Activated gamma-delta T cell treated with Interleukin-2 at 50 U/mL for 16 hours (primary cell): ENCODE measurements around the gene TMEM144.

Experiments
- DNase-seq: peaks from one replicate; pipeline ENCODE4 v3.0.0-alpha.2; 2020

TMEM144 gene

DNA sequence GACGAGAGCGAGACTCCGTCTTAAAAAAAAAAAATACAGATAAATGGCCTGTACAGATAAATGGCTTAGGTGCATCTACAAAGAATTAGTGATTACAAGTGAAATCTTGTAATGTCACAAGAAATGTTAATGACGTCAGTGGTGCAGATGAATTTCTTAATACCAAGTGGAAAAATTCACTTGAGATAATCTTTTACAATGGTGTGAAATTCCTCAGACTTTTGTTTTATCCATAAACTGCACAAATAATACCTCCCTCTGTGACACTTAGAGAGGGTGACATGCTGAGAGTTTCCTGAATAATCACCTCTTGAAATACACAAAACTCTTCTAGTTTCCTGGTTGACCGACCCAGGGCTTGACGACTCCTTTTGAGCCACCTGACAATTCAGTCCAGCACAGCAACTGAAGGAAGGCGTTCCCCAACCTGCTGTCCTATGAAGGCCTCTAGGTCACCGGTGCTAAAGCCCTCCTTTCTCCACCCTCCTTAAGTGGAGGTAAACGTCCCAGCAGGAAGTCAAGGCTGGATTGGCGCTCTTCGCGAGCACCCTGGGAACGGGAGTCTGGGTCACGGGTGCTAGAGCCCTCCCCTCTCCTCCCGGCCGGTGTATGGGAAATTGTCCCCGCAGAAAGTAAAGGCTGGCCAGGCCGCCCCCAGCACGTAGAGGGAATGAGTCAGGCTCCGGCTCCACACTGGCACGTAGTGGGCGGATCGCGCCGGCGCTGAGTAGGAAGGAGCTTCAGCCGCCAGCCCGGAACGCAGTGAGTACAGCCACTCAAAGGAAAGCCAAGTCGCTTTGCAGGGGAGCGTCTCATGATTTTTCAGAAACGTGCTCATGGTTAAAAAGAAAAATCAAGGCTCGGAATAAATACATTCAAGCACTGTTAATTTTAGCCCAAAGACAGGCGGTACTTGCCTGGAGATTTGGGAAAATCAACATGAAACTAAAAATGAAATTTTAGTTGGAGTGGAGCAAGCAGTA is at the start of gene TMEM144:
Gene TMEM144, plus strand, starts transcription at position 662 of the 983 bp plus-strand sequence. CDS start 2,182 bp downstream, outside the sequence.
- DNase-seq: peak; percentile 4

DNA sequence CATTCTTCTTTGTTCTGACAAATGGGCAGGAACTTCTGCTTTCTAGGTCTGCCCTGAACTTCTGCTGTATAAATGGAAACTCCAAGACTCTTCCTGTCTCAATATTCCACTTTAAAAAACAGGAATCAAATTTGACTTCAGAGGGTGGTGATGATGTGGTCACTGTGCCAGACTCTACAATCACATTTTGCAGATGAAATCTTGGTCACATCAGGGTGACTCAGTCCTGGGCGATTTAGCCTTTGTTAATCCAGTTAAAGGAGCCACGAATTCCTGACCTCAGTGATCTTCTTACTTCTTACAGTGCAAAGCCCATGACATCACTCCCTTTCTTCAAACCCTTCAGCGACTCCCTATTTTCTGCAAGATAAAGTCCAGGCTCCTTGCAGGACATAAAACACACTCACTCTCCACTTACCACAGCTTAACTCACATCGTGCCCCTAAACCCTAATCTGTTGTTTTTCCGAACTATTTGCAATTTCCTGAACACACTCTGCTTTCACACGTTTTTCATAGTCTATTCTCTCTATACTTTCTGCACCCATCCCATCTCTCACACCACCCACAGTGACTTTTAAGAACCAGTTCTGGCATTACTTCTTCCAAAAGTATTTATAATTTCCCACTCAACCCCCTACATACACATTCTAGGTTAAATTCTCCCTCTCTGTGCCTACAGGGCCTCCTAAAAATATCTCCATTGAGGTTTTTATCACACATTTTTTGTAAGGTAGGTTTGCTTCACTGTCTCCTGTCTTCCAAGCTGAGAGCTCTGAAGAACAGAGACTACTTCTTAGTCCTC is 48.5 kb upstream of the TMEM144 start:
- no peak for DNase-seq

DNA sequence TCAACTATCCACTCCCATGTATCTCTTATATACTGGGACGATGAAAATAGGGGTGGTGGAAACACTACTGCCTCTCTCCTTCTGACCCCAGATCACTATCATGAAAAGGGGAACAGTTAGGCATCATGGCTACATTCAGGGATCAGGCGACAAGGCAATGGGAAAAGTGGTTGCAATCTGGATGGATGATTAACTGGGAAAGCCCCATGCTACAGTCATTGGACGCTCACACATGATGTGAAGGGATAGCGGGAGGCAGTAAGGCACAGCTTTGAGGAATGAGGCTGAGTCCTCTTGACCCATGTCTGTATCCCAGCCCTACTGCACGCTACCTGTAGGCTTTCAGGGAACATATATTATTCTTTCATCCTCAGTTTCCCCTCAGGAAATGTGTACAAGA is 47.7 kb upstream of the TMEM144 start:
- DNase-seq: no peak

DNA sequence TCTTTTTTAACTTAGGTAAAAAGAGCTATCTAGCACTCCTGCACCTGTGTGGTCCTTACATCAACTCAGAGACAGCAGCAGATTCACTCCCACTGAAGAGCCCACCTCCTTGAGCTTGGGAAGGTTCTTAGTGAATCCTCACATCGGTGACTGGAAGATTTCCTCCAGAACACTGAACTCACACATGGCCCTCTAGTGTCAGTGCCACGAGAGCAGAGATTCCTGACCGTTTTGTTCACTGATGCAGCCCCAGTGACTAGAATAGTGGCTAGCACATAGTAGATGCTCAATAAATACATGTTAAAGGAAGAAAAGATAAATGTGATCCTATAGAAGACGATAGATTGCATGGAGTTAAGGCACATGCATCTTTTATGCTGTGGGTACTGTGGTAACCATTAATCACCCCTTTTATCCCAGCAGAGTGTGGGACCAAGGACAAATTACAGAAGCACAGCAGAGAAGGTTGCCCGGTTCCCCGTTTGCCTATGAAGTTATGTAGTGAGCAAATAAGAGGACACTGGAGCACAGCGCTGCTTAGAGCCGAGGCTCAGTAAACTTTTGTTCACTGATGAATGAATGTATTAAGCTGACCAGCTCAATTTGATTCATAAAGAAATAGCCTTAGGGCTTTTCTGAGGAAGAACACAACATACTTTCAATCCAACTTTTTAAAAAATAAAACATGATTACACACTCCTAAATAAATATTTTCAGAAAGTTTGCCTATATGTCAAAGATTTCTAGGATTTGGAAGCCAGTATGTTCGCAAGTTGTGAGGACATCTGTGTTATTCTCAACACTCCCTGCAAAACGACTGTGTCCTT is 46.1 kb upstream of the TMEM144 start:
- no peak for DNase-seq

DNA sequence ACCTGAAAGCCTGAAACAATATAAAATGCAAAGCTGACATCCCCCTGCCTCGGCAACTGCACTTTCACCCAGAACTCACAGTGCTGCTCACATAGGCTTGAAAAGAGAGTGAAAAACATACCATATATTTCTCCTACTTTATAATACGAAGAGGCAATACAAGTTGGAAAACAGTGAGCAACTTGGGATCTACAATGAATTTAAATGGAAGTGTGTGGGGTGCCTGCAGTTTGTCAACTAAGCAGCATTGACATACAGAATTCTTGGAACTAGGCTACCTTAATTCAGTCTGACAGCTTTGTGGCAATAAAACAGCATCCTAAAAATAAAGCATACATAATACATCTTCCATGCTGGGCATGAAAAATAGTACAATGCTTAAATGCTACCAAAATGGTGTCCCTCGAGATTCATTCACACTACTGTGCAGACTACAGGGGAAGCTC is 45.5 kb upstream of the TMEM144 start:
- no peak for DNase-seq

DNA sequence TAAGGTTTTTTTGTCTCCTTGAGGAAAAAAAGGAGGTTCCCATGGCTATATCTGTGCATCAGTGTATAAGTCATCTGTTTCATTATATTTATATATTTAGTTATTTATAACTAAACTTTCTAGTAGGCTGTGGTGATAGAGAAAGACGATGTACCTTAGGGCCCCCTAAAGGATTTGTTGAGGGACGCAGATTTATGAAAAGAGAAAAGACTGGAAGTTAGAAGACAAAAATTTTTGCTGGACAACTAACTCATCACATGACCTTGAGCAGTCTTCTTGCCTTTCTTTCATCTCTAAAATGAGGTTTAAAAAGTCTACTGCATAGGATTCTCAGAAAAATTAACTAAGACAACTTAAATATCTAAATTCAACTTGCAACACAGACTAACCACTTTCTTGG is 43.6 kb upstream of the TMEM144 start:
- no peak for DNase-seq

DNA sequence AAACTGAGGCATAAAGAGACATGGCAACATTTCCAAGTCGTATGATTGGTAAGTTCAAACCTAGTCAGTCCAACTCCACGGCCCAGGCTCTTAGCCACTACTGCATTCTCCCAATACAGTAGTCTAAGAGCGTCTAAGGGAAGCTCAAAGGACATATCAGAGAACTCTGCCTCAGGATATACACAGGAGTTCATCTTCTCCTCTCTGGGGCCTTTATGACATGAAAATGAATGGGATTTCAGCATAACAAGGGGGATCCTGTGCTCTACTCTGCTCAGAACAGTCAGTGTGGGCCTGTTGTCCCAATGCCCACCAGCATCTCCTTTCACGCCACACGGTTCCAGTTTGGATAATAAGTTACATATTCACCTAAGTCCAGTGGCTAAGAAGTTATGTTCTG is 41.7 kb upstream of the TMEM144 start:
- DNase-seq: no peak

DNA sequence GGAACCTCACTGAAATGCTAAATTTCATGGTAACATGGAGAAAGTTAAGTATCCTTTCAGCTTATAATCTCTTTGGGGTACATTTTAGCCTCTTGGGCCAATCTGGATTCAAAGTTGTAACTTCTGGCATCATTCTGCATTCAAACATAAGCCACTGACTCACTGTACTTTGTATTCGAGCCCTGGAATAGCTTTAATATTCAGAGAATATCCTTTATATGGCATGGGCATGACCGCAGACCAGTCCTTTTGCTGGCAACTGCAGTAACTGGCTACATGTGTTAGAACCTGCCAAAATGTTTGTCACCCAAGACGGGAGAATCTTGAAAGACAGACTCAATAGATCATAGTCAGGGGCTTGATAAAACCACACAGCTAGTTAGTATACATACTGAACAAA is 40.8 kb upstream of the TMEM144 start:
- DNase-seq: no peak

DNA sequence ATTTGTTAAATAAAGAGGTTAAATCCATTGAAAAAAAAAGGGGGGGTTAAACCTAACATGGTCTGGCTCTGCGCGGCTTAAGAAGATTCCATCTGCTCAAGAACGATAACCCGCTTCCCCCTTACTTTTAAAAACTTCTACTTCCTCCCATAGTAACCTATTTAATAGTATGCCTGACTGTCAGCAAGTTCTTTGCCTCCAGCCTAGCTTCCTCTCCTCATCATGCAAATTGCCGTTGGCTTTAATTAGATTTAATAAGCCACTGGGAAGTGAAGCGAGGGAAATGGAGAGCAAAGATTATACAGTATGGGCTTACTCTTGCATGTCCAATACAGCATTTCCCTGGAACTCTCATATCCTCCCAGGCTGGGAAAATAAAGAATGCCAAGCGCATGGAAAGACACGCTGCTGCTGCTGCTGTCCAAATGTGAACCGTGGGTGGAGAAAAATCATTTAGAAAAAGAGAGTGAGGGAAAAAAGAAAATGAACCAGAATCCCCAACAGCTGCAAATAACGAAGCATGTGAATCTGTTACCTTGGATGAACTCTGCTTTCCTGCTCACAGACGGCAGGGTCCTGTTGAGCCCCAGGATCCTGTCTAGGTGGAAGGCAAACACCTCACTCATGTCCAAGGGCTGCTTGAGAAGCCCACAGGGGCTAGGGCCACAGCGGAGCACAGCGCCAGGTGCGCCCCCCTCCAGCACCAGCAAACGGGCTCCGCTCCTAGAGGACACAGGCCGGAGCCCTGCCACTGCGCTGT is 40.2 kb upstream of the TMEM144 start:
- no peak for DNase-seq

DNA sequence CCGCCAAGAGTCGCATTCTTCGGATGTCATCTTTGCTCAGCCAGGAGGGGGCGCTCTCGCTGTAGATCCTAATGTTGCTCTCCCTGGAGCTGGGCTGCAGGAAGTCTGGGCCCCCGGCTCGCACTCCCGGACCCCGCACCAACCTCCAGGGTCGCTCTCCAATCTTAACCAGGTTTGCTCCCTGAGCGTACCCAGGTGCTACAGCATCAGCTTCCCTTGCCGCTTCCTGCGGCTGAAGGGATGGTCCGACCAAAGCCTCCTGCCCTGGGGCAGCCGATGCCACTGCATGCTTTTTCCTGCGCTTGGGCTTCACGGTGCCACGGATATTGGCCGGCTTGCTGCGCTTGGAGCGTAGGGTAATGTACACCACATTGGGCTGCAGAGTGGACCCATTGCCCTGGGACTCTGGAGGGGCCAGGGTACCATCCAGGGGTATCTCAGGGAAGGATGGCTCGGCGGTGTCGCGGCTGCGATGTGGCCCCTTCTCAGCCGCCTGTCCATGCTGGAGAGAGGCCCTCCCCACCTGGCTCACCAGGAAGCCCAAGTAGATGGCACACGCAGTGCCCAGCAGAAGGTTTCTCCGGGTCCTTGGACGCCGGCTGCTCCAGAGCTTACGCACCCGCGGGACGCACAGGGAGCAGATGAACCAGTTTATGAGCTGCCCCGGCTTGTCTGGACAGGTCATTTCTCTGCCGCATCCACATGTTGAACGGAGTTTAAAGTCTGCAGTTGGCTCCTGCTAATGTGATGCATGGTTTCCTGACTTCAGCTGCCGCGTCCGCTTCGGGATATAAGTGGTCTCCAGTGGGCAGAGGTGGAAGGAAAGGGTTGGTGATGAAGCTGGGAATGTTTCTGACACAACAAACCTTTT is 39.4 kb upstream of the TMEM144 start:
- DNase-seq: no peak

DNA sequence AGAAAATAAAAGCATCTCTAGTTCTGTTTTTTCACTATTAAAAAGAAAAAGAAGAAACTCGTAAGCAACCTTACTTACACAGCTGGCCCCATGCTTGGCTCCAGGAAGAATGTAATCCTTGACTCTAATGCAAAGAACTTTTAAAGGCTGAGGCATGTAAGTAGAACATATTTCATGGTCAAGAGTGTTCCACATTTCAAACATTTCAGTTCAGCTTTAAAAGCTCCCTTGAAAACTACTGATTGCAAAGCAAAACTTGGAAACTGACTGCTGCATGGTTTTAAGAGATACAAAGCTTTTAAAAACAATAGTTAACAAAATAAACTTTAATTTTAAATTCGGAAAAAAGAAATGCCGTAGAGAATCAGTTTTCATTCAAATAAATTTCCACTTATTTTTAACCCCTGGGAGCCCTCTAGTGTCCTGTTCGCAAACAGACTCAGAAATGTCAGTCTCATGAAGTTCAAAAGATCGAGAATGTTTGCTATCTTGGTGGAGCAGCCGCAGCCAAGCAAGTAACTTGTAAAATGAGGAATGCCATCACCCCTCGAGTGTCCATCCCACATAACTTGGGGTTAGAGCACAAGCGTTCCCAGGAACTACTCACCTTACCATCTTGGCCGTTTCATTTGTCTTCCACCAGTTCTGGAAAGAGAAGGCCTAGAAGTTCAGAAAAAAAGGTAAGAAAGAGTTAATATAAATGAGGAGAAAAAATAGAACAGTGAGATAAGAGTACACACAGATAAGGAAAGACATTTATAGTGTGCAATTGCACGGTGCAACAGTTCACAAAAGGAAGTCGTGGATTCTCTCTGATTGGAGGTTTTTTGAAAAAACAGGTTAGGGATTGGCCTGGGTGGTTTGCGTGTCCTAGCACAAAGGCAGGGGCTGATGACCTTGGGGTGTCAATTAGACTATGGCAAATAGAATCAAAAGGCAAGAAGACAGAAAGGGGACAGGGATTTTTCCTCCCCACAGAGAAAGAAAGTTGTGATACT is 37.7 kb upstream of the TMEM144 start, which contains the start of gene GASK1B:
Gene GASK1B, minus strand, starts transcription at position 765 of the 998 bp plus-strand sequence. CDS start 1,650 bp downstream, outside the sequence.
- no peak for DNase-seq

DNA sequence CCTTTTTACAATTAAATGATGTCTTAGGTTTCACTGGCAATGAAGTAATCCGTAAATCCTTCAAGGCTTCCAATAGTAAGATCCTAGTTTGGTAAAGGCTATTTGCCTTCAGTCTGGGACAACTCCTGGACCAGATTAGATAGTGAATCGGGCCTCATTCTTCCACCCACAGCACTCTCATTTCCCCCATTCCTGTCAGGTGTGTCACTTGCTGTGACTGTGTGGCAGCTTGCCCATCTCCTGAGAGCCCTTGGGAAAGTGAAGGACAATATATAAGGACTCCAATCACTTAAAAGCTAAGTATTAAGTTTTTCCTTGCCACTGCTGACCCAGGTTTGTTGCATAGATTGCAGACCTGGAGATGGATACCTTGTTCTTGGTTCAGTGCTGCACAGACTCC is 34.2 kb upstream of the TMEM144 start:
- no peak for DNase-seq

DNA sequence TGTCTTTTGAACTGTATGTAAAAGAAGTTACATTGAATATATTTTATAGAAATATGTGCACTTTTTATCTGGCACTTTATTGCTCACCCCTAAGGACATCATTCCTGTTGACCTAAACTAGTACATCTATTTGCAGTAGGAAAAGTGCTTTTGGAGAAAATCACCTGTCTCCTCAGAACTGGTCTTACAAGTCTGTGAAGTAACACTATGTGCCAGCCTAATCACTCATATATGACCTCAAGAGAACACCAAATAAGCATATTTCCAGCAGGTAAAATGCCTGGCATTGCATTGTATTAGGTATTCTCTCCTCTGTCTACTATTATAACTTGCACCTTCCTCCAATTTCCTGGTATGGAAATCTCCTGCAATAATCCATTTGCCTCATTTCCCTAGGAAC is 33.5 kb upstream of the TMEM144 start:
- no peak for DNase-seq

DNA sequence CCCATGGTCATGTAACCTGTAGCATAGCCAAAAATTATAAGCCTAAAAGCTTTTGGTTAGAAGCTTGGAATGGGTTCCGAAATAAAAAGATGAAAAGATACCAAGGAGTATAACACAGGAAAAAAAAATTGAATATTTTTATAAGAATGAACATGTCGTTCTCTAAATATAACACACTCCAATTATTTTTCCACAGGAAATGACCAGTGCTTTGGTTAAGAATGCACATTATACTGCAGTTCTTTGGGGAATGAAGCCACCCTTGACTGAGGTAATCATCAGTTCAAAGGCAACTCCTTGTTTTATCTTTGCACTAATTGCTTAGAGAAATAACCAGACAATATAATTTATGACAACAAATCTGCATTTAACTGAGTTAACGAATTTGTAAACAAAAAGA is 30.8 kb upstream of the TMEM144 start:
- no peak for DNase-seq

DNA sequence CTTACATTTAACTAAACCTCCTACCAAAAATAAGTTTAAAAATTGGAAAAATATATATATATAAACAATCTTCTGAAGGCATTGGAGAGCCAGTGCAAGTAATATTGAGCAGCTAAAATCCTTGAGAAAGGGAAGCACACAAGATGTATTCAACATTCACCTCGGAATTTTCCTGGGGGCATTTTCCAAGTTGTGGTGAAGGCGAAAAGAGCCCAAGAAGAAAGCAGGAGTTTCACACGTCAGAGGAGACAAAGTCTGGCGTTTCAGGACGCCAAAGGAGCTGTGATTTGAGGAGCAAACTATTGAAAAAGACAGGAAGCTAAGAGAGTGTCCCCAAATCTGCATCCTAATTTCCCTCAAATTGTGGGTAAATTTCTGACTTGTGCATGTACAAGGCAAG is 28.4 kb upstream of the TMEM144 start:
- no peak for DNase-seq

DNA sequence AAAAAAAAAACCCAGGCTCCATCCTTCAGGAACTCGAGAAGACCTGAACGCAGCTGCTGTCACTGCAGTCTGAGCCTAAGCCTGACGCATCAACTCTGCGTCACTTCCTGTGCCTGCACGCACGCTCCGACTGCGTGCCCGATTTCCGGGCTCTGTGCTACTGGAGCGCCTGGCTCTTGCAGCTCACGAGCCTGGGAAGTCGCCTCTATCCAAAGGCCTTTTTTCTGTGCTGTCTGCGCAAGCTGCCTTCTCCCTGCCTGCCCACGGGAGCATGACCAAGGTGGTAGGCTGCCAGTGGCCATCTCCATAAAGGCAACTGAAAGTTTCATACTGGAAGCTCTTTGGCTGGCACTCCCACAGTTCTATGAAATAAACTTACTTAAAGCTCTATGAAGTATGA is 27.6 kb upstream of the TMEM144 start:
- no peak for DNase-seq

DNA sequence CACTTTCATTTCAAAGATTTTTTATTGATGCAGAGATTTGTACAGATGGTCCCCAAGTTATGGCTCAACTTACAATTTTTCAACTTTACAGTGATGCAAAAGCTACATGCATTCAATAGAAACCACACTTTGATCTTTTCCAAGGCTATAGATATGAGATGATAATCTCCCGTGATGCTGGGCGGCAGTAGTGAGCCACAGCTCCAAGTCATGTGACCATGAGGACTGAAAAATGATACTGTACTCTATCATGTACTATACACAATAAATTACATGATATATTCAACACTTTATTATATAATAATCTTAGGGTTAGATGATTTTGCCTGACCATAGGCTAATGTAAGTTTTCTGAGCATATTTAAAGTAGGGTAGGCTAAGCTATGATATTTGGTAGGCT is 23.5 kb upstream of the TMEM144 start:
- DNase-seq: no peak

DNA sequence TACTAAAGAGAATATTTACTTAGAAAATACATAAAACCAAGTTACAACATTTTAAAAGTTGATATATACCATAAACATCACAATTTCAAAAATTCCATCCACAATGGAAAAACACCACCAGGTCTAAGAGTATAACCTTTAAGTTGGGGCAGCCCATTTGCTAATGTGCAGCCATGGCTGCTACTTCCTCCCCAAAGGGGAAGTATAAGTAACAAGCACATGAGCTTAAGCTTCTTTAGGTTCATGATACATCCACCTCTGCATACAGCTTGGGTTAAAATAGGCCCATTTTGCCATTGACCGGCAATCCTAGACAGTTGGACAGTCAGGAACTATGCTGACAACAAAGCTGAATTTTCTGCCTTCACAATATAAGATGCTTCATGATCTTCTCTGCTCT is 20.9 kb upstream of the TMEM144 start:
- DNase-seq: no peak

DNA sequence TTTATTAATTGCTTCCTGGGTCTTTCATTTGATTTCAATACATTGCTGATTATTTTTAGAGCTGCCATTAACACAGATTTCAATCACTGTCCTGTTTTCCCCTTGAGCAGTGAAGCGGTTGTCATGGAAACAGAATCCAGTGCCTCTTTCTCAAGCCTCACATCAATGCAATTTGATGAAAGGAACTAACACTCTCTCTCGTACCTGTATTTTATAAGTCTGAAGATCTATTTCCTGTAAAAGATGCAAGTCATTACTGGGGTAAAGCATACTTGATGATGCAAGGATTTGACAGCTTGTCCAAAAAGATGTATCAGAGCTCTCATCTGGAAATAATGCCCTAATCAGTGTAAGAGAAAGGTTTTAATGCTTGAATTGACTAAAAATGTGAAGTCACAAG is 19.6 kb upstream of the TMEM144 start:
- DNase-seq: no peak
